Keratinocyte (primary cell): ENCODE measurements around the gene DSCAML1. TPM values are rescaled to one million over a fixed set of nuclear protein-coding genes. Genes with fewer than 3 reads are reported as not detected.

Experiments used
- DNase-seq: peaks from one replicate; pipeline ENCODE4 v3.0.0-alpha.2; 2011; ENCODE audit warnings: low read depth, missing footprints, low spot score
- FAIRE-seq: peaks from 2 replicates; lab custom pipeline; 2011; peaks lifted over from hg19 to GRCh38; lab: Jason Lieb, UNC
- H2AFZ ChIP-seq: 2 replicates; pipeline ENCODE4 v1.6.0; 2012; ENCODE audit warnings: low read length, control low read depth, inconsistent platforms; ENCODE audit not compliant: control insufficient read depth
- H3K27ac ChIP-seq: 2 replicates; pipeline ENCODE4 v1.5.1; 2011; ENCODE audit warnings: low read length; ENCODE audit not compliant: control insufficient read depth, insufficient read depth
- H3K27me3 ChIP-seq: 3 replicates; pipeline ENCODE4 v1.6.0; 2011; ENCODE audit warnings: low read length; ENCODE audit not compliant: control insufficient read depth, insufficient read depth; ENCODE audit errors: extremely low read depth
- H3K36me3 ChIP-seq, 2 experiments: 2 replicates in 1 of 2; 3 replicates in 1 of 2; pipeline ENCODE4 v1.5.1; 2011; ENCODE audit warnings: low read length in 2 of 2, mild to moderate bottlenecking in 1 of 2; ENCODE audit not compliant: control insufficient read depth in 2 of 2, insufficient read depth in 2 of 2; ENCODE audit errors: extremely low read depth in 1 of 2
- H3K4me1 ChIP-seq: 3 replicates; pipeline ENCODE4 v1.5.1; 2011; ENCODE audit warnings: low read length; ENCODE audit not compliant: control insufficient read depth, insufficient read depth; ENCODE audit errors: extremely low read depth
- H3K4me2 ChIP-seq: 3 replicates; pipeline ENCODE4 v1.6.0; 2011; ENCODE audit warnings: low read depth, low read length; ENCODE audit not compliant: control insufficient read depth, insufficient read depth; ENCODE audit errors: extremely low read depth
- H3K4me3 ChIP-seq, 3 experiments: fragments of 200-600 bp in 1 of 3; sonication (generic) in 1 of 3; 2 replicates in 2 of 3; 3 replicates in 1 of 3; pipeline ENCODE4 v1.5.1; 2011 to 2016; ENCODE audit warnings: low read length in 3 of 3, mild to moderate bottlenecking in 3 of 3, control low read depth in 2 of 3, inconsistent platforms in 1 of 3, low read depth in 1 of 3, mixed read lengths in 1 of 3, mixed run types in 1 of 3, moderate library complexity in 1 of 3; ENCODE audit not compliant: control insufficient read depth in 2 of 3, insufficient read depth in 2 of 3; ENCODE audit errors: extremely low read depth in 1 of 3
- H3K79me2 ChIP-seq: 2 replicates; pipeline ENCODE4 v1.6.0; 2012; ENCODE audit warnings: low read length; ENCODE audit not compliant: control insufficient read depth, insufficient read depth
- H3K9ac ChIP-seq: 3 replicates; pipeline ENCODE4 v1.6.0; 2011; ENCODE audit warnings: low read length; ENCODE audit not compliant: control insufficient read depth, insufficient read depth; ENCODE audit errors: extremely low read depth
- H3K9me1 ChIP-seq: 3 replicates; pipeline ENCODE4 v1.6.0; 2011; ENCODE audit warnings: low read length; ENCODE audit not compliant: control insufficient read depth, insufficient read depth; ENCODE audit errors: extremely low read depth
- H3K9me3 ChIP-seq: 2 replicates; pipeline ENCODE4 v1.5.1; 2012; ENCODE audit warnings: low read depth, low read length; ENCODE audit not compliant: control insufficient read depth
- H4K20me1 ChIP-seq: 3 replicates; pipeline ENCODE4 v1.6.0; 2011; ENCODE audit warnings: low read length; ENCODE audit not compliant: control insufficient read depth, insufficient read depth; ENCODE audit errors: extremely low read depth
- EZH2 ChIP-seq: IDR thresholded peaks from one replicate; pipeline ENCODE4 v1.6.1; 2012; ENCODE audit warnings: inconsistent platforms, mild to moderate bottlenecking, low read length, moderate library complexity
- dilution Hi-C: fragments of 300-500 bp; cut with MboI; formaldehyde crosslinking; loops from one replicate; pipeline ENCODE4 v1.7.0; 2020; ENCODE audit warnings: low sequenced_read_pairs; ENCODE audit not compliant: extremely low pct_ligation_motif_present
- polyA plus RNA-seq, 5 experiments: library from polyadenylated mRNA; depleted of rRNA in 3 of 5; stranded (reverse) in 3 of 5; stranded (forward) in 1 of 5; unstranded in 1 of 5; fragments of >200 nt; gene quantifications; 1 replicate in 1 of 5; 2 replicates in 3 of 5; 3 replicates in 1 of 5; pipeline versions ENCODE4 v1.2.1 to v1.2.3, GENCODE V29; 2011 to 2012; ENCODE audit warnings: missing spikeins in 2 of 5, low read depth in 1 of 5, low replicate concordance in 1 of 5
- TF ChIP-seq, protein P1 (sequence below), 3 experiments: IDR thresholded peaks in 1 of 3; conservative IDR thresholded peaks in 1 of 3; optimal IDR thresholded peaks in 1 of 3; 2 replicates in 2 of 3; 3 replicates in 1 of 3; pipeline versions ENCODE3 to v1.5.1; 2011; ENCODE audit warnings: low read length in 3 of 3, mild to moderate bottlenecking in 3 of 3, moderate library complexity in 2 of 3, control low read depth in 1 of 3, inconsistent platforms in 1 of 3; ENCODE audit not compliant: insufficient read depth in 2 of 3; ENCODE audit errors: extremely low read depth in 1 of 3

DSCAML1 gene
- polyA plus RNA-seq, 1 donor (not counting 4 experiments of a cell fraction or from before 2014, with no cell fraction given), result not detected

DNA sequence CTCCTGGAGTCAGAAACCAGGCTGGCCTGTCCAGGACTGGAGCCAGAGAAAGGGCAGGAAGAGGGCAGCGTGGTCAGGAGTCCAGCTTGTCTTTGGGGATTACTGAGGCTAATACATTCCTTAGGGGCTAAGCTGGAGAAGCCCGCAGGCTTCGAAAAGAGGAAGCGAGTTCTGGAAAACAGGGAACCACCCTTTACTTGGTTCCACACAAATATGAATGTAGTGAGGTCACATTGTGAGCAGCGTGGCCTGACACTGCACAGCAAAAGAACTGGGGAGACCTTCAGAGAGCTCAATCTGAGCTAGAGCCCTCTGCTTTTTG is 337.1 kb downstream of the DSCAML1 start:
- Histone ChIP-seq H3K79me2 (no peaks in the 10 kb centered on the region), H3K27ac (no peak overlapping the region), H3K4me2 (no peak overlapping the region), H3K9ac (no peak overlapping the region), H3K4me3 (no peak overlapping the region), H3K36me3 (no peaks in the 10 kb centered on the region), H3K9me3 (no peaks in the 10 kb centered on the region), H2AFZ (no peak overlapping the region), H4K20me1 (no peaks in the 10 kb centered on the region), H3K4me1 (peaks cover 5% of the 10 kb centered on the region), H3K9me1 (no peaks in the 10 kb centered on the region), H3K27me3 (peaks cover 11% of the 10 kb centered on the region)
- no peak for TF ChIP-seq EZH2
- TF ChIP-seq, protein P1, sequence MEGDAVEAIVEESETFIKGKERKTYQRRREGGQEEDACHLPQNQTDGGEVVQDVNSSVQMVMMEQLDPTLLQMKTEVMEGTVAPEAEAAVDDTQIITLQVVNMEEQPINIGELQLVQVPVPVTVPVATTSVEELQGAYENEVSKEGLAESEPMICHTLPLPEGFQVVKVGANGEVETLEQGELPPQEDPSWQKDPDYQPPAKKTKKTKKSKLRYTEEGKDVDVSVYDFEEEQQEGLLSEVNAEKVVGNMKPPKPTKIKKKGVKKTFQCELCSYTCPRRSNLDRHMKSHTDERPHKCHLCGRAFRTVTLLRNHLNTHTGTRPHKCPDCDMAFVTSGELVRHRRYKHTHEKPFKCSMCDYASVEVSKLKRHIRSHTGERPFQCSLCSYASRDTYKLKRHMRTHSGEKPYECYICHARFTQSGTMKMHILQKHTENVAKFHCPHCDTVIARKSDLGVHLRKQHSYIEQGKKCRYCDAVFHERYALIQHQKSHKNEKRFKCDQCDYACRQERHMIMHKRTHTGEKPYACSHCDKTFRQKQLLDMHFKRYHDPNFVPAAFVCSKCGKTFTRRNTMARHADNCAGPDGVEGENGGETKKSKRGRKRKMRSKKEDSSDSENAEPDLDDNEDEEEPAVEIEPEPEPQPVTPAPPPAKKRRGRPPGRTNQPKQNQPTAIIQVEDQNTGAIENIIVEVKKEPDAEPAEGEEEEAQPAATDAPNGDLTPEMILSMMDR (optimal IDR thresholded peaks at IDR 0.05 in 1 of 3, IDR thresholded peaks at IDR 0.05 in 1 of 3, conservative IDR thresholded peaks at IDR 0.05 in 1 of 3; ENCODE audit: extremely low read depth in 1 of 3, insufficient read depth in 2 of 3, low read length in 3 of 3), result no peak
- DNase-seq, result no peak
- no peak for FAIRE-seq
- dilution Hi-C loops, result no loop called here

DNA sequence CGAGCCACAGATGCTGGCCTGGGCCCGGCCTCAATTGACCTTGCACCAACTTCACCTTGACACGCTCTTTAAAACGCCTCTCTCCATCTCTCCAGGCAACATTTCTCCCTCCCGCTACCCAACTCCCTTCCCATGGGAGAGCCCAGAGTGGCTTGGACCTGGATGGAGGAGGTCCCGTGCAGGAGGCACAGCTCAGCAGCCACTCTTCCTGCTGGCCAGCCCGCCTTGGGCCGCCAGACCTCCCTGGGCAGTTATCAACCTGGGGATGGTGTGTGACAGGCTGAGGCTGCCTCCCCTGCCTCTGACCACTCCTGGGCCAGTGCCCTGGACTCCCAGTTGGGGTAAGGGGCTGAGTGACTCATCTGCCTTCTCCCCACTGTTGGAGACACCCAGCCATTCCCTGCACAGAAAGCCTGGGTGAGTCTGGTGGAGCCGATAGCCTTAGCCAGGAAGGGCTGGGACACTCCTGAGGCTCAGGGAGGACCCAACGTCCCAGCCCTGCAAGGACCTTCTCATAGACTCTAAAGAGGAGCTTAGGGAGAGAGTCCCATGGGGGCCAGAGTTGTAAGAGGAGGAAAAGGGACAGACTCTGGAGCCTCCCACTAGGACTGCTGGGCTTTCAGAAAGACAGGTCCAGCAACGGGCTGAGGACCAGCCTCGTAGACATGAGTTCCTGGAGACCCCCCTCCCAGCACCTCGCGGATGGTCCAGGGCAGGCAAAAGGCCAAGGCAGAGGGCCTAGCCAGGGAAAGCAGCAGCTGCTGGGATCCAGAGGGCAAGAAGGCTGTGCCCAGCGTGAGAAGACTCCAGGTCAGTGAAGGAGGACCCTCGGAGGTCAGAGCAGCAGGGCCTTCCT is 337.7 kb downstream of the DSCAML1 start:
- dilution Hi-C loops, result no loop called here
- no peaks in the 10 kb centered on the region for H3K9me3 ChIP-seq
- TF ChIP-seq, protein P1 (optimal IDR thresholded peaks at IDR 0.05 in 1 of 3, IDR thresholded peaks at IDR 0.05 in 1 of 3, conservative IDR thresholded peaks at IDR 0.05 in 1 of 3; ENCODE audit: extremely low read depth in 1 of 3, insufficient read depth in 2 of 3, low read length in 3 of 3), result no peak
- TF ChIP-seq EZH2, result no peak
- no peak overlapping the region for H3K9ac ChIP-seq
- H2AFZ ChIP-seq, result no peak overlapping the region
- no peak overlapping the region for H3K4me3 ChIP-seq
- no peaks in the 10 kb centered on the region for H3K36me3 ChIP-seq
- H3K4me1 ChIP-seq, result peaks cover 5% of the 10 kb centered on the region
- peaks cover 11% of the 10 kb centered on the region for H3K27me3 ChIP-seq
- DNase-seq (no peak), FAIRE-seq (no peak)
- H3K79me2 ChIP-seq, result no peaks in the 10 kb centered on the region
- H4K20me1 ChIP-seq, result no peaks in the 10 kb centered on the region
- H3K4me2 ChIP-seq, result no peak overlapping the region
- H3K9me1 ChIP-seq, result no peaks in the 10 kb centered on the region
- no peak overlapping the region for H3K27ac ChIP-seq
